Measurements from ENCODE around the gene LAMA1.

DNA sequence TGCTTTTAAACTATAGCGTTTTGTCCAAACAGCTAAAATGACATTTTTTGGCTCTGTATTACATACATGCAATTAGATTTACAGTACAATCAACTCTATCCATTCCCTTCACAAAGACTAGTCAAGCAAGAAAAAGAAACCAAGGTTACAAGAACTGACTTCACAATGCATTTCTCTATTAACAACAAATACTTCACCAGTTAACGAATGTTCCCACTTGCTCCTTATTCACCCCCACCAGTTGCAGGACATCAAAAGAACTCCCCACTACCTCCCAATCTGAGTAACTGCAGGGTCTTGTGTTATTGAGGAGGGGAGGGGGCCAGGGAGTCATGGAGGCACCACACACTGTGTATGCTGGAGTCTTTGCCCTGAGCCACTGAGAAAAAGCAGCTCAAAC lies 34.9 kb downstream of the LAMA1 start:
- TF ChIP-seq CTCF (conservative IDR thresholded peaks at IDR 0.05) (no peak), ZFX (IDR thresholded peaks at IDR 0.05) (no peak)
